GM23338 (cell line): ENCODE data around the gene PRKAA2.

Experiments
- CREB1 ChIP-seq: fragments of 250-450 bp; sonication (Bioruptor Pico); IDR thresholded peaks from 2 replicates; pipeline ENCODE4 v1.5.0; 2020; ENCODE audit warnings: low read depth, mild to moderate bottlenecking, moderate library complexity
- EZH2 ChIP-seq: fragments of 200-600 bp; sonication (generic); IDR thresholded peaks from one replicate; pipeline ENCODE4 v1.8.0; 2017; ENCODE audit warnings: antibody characterized with exemption, mild to moderate bottlenecking, low read depth; ENCODE audit not compliant: unreplicated experiment
- EZH2phosphoT487 ChIP-seq: fragments of 200-600 bp; sonication (generic); IDR thresholded peaks from one replicate; pipeline ENCODE4 v1.8.1; 2018; ENCODE audit warnings: antibody characterized with exemption; ENCODE audit not compliant: unreplicated experiment
- JUNB ChIP-seq: IDR thresholded peaks from one replicate; pipeline ENCODE4 v1.6.1; 2016; ENCODE audit warnings: antibody characterized with exemption; ENCODE audit not compliant: unreplicated experiment
- NANOG ChIP-seq: IDR thresholded peaks from 2 replicates; pipeline ENCODE4 v1.6.1; 2016; ENCODE audit warnings: antibody characterized with exemption, borderline replicate concordance
- POLR2AphosphoS5 ChIP-seq: IDR thresholded peaks from 2 replicates; pipeline ENCODE4 v1.6.1; 2016; ENCODE audit warnings: antibody characterized with exemption, low read depth
- REST ChIP-seq: IDR thresholded peaks from one replicate; pipeline ENCODE4 v1.6.1; 2018; ENCODE audit warnings: antibody characterized with exemption; ENCODE audit not compliant: unreplicated experiment
- ZNF331 ChIP-seq: fragments of 250-450 bp; sonication (Bioruptor Pico); IDR thresholded peaks from 2 replicates; pipeline ENCODE4 v1.5.0; 2020; ENCODE audit warnings: low read depth, mild to moderate bottlenecking, moderate library complexity
- ZNF462 ChIP-seq: fragments of 250-450 bp; sonication (Bioruptor Pico); IDR thresholded peaks from 2 replicates; pipeline ENCODE4 v1.5.0; 2020; ENCODE audit warnings: mild to moderate bottlenecking, moderate library complexity
- TF ChIP-seq, protein P1 (sequence below), 2 experiments: fragments of 200-600 bp in 1 of 2; sonication (generic) in 1 of 2; conservative IDR thresholded peaks; 2 replicates each; pipeline versions ENCODE4 v1.5.1 to v1.6.1; 2016 to 2017; ENCODE audit warnings: antibody characterized with exemption in 2 of 2, low read depth in 2 of 2, mild to moderate bottlenecking in 2 of 2, moderate library complexity in 1 of 2

DNA sequence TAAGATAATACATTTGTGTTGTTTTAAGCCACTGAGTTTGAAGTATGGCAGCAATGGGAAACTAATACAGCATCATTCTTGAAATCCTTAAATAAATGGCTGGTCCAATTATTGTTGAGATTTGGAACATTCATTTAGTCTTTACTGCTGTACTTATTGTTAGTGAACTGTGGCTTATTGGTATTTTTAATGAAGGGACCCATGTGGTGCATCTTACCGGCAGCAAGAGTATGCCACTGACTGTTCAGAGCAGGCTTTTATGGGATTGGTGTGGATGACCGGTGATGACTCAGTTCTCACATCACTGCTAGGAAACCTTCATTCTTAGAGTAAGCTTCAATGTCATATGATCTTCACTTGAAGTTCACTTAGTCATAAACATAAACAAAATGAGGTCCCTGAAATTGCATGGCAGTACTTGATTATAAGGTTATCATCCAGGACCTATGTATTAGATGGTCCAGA, 31.5 kb downstream of the PRKAA2 start:
- TF ChIP-seq, protein P1, sequence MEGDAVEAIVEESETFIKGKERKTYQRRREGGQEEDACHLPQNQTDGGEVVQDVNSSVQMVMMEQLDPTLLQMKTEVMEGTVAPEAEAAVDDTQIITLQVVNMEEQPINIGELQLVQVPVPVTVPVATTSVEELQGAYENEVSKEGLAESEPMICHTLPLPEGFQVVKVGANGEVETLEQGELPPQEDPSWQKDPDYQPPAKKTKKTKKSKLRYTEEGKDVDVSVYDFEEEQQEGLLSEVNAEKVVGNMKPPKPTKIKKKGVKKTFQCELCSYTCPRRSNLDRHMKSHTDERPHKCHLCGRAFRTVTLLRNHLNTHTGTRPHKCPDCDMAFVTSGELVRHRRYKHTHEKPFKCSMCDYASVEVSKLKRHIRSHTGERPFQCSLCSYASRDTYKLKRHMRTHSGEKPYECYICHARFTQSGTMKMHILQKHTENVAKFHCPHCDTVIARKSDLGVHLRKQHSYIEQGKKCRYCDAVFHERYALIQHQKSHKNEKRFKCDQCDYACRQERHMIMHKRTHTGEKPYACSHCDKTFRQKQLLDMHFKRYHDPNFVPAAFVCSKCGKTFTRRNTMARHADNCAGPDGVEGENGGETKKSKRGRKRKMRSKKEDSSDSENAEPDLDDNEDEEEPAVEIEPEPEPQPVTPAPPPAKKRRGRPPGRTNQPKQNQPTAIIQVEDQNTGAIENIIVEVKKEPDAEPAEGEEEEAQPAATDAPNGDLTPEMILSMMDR (conservative IDR thresholded peaks at IDR 0.05; ENCODE audit: low read depth in 2 of 2) = no peak
- no peak for TF ChIP-seq EZH2
- no peak for TF ChIP-seq CREB1 (CRISPR knock-in tag)
- no peak for TF ChIP-seq EZH2phosphoT487
- TF ChIP-seq POLR2AphosphoS5 = no peak
- no peak for TF ChIP-seq JUNB
- TF ChIP-seq REST = no peak
- no peak for TF ChIP-seq NANOG
- TF ChIP-seq ZNF331 (CRISPR knock-in tag) = no peak
- no peak for TF ChIP-seq ZNF462 (CRISPR knock-in tag)
